Endothelial cell of umbilical vein (primary cell): ENCODE measurements around the gene XYLT1. TPM values are rescaled to one million over a fixed set of nuclear protein-coding genes. Genes with fewer than 3 reads are reported as not detected.

Experiments used
- BruUV-seq: library from RNA; stranded (reverse); fragments of 400-500 nt; replicated peaks from 2 replicates; lab custom pipeline; 2021; lab: Mats Ljungman, UMichigan
- CTCF ChIA-PET: fragments of 300-600, 350-600 bp; sonication (Branson Sonifier 250); formaldehyde crosslinking; loops from one replicate; lab custom pipeline; 2021; ENCODE audit warnings: antibody characterized with exemption, inconsistent platforms; lab: Charles Lee
- POLR2A ChIA-PET: fragments of 300-600, 350-600 bp; sonication (Branson Sonifier 250); formaldehyde crosslinking; loops from one replicate; lab custom pipeline; 2021; ENCODE audit warnings: antibody characterized with exemption, inconsistent platforms; lab: Charles Lee
- DNase-seq: peaks from one replicate; pipeline ENCODE4 v3.0.0-alpha.2; 2011; ENCODE audit warnings: low read depth, low spot score
- FAIRE-seq: peaks from 2 replicates; lab custom pipeline; 2011; peaks lifted over from hg19 to GRCh38; lab: Jason Lieb, UNC
- H2AFZ ChIP-seq: 2 replicates; pipeline ENCODE4 v1.6.0; 2012; ENCODE audit warnings: low read depth, low read length, control low read depth, inconsistent platforms
- H3K27ac ChIP-seq: 2 replicates; pipeline ENCODE4 v1.5.1; 2011; ENCODE audit warnings: low read depth, mild to moderate bottlenecking, control low read depth, low read length, moderate library complexity; ENCODE audit not compliant: insufficient read depth
- H3K27me3 ChIP-seq, 2 experiments: 2 replicates each; pipeline versions ENCODE4 v1.6.0 to v1.6.1; 2011; ENCODE audit warnings: low read length in 2 of 2, mixed read lengths in 1 of 2; ENCODE audit not compliant: control insufficient read depth in 2 of 2, insufficient read depth in 2 of 2
- H3K36me3 ChIP-seq, 2 experiments: 2 replicates in 1 of 2; 3 replicates in 1 of 2; pipeline ENCODE4 v1.5.1; 2011; ENCODE audit warnings: low read length in 2 of 2, mild to moderate bottlenecking in 1 of 2, moderate library complexity in 1 of 2; ENCODE audit not compliant: control insufficient read depth in 2 of 2, insufficient read depth in 2 of 2; ENCODE audit errors: extremely low read depth in 1 of 2
- H3K4me1 ChIP-seq: 3 replicates; pipeline ENCODE4 v1.5.1; 2011; ENCODE audit warnings: mild to moderate bottlenecking, low read length; ENCODE audit not compliant: control insufficient read depth, insufficient read depth; ENCODE audit errors: extremely low read depth
- H3K4me2 ChIP-seq: 2 replicates; pipeline ENCODE4 v1.6.1; 2011; ENCODE audit warnings: low read length, control low read depth, mixed read lengths; ENCODE audit not compliant: insufficient read depth
- H3K4me3 ChIP-seq, 3 experiments: fragments of 200-600 bp in 1 of 3; sonication (generic), shearing (Covaris generic) in 1 of 3; replicated peaks in 1 of 3; 2 replicates each; pipeline ENCODE4 v1.5.1; 2011 to 2016; ENCODE audit warnings: control low read depth in 3 of 3, low read length in 3 of 3, mild to moderate bottlenecking in 2 of 3, inconsistent platforms in 1 of 3, low read depth in 1 of 3, moderate library complexity in 1 of 3; ENCODE audit not compliant: insufficient read depth in 1 of 3
- H3K79me2 ChIP-seq: 2 replicates; pipeline ENCODE4 v1.6.0; 2012; ENCODE audit warnings: low read length, inconsistent platforms; ENCODE audit not compliant: control insufficient read depth, insufficient read depth
- H3K9ac ChIP-seq: replicated peaks from 2 replicates; pipeline ENCODE3; 2011; ENCODE audit warnings: low read length, control low read depth; ENCODE audit not compliant: insufficient read depth; ENCODE audit errors: extremely low read depth
- H3K9me1 ChIP-seq: replicated peaks from 3 replicates; pipeline ENCODE4 v1.6.0; 2011; ENCODE audit warnings: mild to moderate bottlenecking, low read length; ENCODE audit not compliant: control insufficient read depth, insufficient read depth; ENCODE audit errors: extremely low read depth
- H3K9me3 ChIP-seq: replicated peaks from 2 replicates; pipeline ENCODE4 v1.5.1; 2012; ENCODE audit warnings: low read length, inconsistent platforms; ENCODE audit not compliant: control insufficient read depth, insufficient read depth
- H4K20me1 ChIP-seq: replicated peaks from 2 replicates; pipeline ENCODE3; 2011; ENCODE audit warnings: mild to moderate bottlenecking, low read length; ENCODE audit not compliant: control insufficient read depth, insufficient read depth; ENCODE audit errors: extremely low read depth
- EZH2 ChIP-seq: IDR thresholded peaks from 2 replicates; pipeline ENCODE4 v1.6.1; 2012; ENCODE audit warnings: borderline replicate concordance, low read depth, mild to moderate bottlenecking, moderate library complexity, low read length, inconsistent platforms; ENCODE audit not compliant: severe bottlenecking
- FOS ChIP-seq: IDR thresholded peaks from 2 replicates; pipeline ENCODE4 v1.6.1; 2011; ENCODE audit warnings: mild to moderate bottlenecking, low read length, moderate library complexity, borderline replicate concordance; ENCODE audit not compliant: insufficient read depth
- GATA2 ChIP-seq: IDR thresholded peaks from 2 replicates; pipeline ENCODE4 v1.7.0; 2011; ENCODE audit warnings: low read depth, mild to moderate bottlenecking, moderate library complexity, mixed read lengths, low read length; ENCODE audit not compliant: insufficient read length, insufficient read depth
- JUN ChIP-seq: IDR thresholded peaks from 2 replicates; pipeline ENCODE4 v1.6.1; 2011; ENCODE audit warnings: borderline replicate concordance, low read depth; ENCODE audit not compliant: insufficient read length, insufficient read depth
- MYC ChIP-seq: IDR thresholded peaks from one replicate; pipeline ENCODE4 v1.6.1; 2011; ENCODE audit warnings: mild to moderate bottlenecking, low read depth, low read length
- POLR2A ChIP-seq: IDR thresholded peaks from 2 replicates; pipeline ENCODE4 v1.6.1; 2012; ENCODE audit warnings: low read depth, mild to moderate bottlenecking, control low read depth, low read length
- POLR2AphosphoS5 ChIP-seq: IDR thresholded peaks from 2 replicates; pipeline ENCODE4 v1.6.1; 2012; ENCODE audit warnings: low read depth, mild to moderate bottlenecking, control low read depth, low read length, moderate library complexity; ENCODE audit not compliant: insufficient read depth
- dilution Hi-C: fragments of 300-500 bp; cut with MboI; formaldehyde crosslinking; loops from one replicate; pipeline ENCODE4 v1.15.0; 2019; ENCODE audit warnings: low sequenced_read_pairs; ENCODE audit not compliant: extremely low pct_ligation_motif_present
- intact Hi-C: fragments of 100-400 bp; cut with micrococcal nuclease; formaldehyde crosslinking; loops from one replicate; pipeline ENCODE4 v1.10.0; 2022
- polyA plus RNA-seq, 4 experiments: library from polyadenylated mRNA; depleted of rRNA in 3 of 4; stranded (reverse) in 3 of 4; unstranded in 1 of 4; fragments of >200 nt; gene quantifications; 2 replicates each; pipeline versions ENCODE4 v1.2.1 to v1.2.3, GENCODE V29; 2011 to 2012; ENCODE audit warnings: missing spikeins in 1 of 4
- total RNA-seq: library from RNA; stranded (reverse); gene quantifications from 2 replicates; pipeline ENCODE4 v1.2.3, GENCODE V29; 2021
- TF ChIP-seq, protein P1 (sequence below): IDR thresholded peaks from 2 replicates; pipeline ENCODE4 v1.6.1; 2011; ENCODE audit not compliant: insufficient read depth, insufficient read length
- TF ChIP-seq, protein P2 (sequence below), 2 donors: IDR thresholded peaks; 1 replicate in 1 of 2; 2 replicates in 1 of 2; pipeline ENCODE4 v1.5.1; 2011; ENCODE audit warnings: low read length in 2 of 2, mild to moderate bottlenecking in 2 of 2, moderate library complexity in 2 of 2, control low read depth in 1 of 2, inconsistent platforms in 1 of 2, low read depth in 1 of 2; ENCODE audit not compliant: insufficient read depth in 1 of 2; ENCODE audit errors: extremely low read depth in 1 of 2

Gene XYLT1
- total and polyA plus RNA-seq, 2 donors (not counting 3 experiments of a cell fraction or from before 2014, with no cell fraction given) = 0.63 to 2.9 TPM

DNA sequence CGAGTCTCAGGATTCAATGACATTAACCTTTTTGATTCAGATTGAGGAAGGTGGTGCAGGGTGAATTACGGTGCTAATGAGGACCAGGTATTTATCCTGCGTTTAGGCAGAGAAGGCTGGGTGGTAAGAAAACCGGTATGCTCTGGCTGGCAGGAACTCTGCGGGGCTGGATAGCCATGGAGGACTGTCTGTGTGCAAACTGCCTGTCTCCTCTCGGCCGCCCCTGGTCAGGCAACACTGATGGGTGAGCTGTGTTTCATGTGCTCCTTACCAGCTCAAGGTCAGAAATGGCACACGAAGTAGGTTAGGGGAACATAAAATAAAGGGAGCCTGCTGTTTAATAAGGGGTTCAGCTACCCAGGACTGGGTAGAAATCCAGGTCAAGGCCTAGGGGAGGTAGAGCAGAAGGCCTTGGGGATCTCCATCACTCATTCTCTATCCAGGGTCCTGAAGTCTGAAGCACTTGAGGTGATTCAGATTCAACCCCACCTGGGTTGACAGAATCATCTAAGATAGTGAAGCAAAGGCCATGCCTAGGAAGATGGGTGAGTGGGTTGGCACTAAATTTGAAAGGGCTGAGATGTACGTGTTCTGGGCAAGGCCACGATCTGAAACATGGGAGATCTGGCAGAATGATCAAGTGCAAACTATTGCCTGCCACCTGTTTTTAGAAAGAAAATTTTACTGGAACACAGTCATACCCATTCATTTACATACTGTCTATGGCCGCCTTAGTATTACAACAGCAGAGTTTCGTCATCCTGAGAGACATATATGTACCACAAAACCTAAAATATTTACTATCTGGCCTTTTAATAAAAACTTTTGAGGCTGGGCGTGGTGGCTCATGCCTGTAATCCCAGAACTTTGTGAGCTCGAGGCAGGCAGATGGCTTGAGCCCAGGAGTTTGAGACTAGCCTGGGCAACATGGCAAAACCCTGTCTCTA lies 292.5 kb downstream of the XYLT1 start:
- DNase-seq = no peak
- no peak overlapping the region for H2AFZ ChIP-seq
- no peaks in the 10 kb centered on the region for H3K79me2 ChIP-seq
- no peak overlapping the region for H3K9ac ChIP-seq
- TF ChIP-seq FOS = no peak
- TF ChIP-seq MYC = no peak
- TF ChIP-seq, protein P1, sequence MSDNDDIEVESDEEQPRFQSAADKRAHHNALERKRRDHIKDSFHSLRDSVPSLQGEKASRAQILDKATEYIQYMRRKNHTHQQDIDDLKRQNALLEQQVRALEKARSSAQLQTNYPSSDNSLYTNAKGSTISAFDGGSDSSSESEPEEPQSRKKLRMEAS = no peak
- no peak for TF ChIP-seq EZH2
- H3K36me3 ChIP-seq = no peaks in the 10 kb centered on the region
- dilution Hi-C loops = no loop called here
- peaks cover 13% of the 10 kb centered on the region for H3K9me3 ChIP-seq
- no peak overlapping the region for H3K4me2 ChIP-seq
- H4K20me1 ChIP-seq = no peaks in the 10 kb centered on the region
- intact Hi-C loops = no loop called here
- H3K27me3 ChIP-seq = no peaks in the 10 kb centered on the region
- BruUV-seq = no TSS peak
- H3K4me1 ChIP-seq = no peaks in the 10 kb centered on the region
- no peaks in the 10 kb centered on the region for H3K9me1 ChIP-seq
- H3K4me3 ChIP-seq = no peak overlapping the region
- CTCF ChIA-PET = no interaction called here
- H3K27ac ChIP-seq = no peak overlapping the region
- FAIRE-seq = no peak
- POLR2A ChIA-PET = no interaction called here

DNA sequence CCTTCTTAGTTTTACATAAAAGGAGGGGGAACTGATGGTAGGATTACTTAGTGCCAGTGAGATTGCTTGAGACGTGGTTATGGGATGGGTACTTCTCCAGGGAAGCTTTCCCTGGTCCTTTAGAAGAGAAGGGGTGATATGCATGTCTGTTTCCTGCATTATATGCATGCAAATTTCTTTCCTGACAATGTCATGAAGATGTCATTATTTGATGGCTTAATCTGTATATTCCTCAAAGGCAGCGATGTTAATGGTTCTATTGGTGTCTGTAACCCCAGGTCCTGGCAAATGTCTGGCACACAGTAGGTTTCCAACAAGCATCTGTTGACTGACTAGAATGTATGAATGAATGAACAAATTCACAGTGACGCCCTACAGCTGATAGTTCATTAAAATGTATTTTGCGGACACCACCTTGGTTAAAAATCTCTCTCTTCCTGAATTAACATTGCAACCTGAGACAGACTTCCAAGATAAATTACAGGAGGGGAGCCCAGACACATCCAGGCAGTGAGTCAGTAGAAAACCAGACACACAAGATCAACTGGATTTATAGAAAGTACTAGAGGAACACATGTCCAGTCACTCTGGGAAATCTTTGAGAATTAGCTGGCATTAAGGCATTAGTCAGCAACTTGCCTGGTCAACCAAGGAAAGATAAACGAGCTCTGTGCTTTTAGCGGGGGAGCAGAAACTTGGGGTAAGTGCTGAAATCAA lies 293.4 kb downstream of the XYLT1 start:
- Histone ChIP-seq H3K9me3 (peaks cover 9% of the 10 kb centered on the region), H4K20me1 (no peaks in the 10 kb centered on the region), H3K79me2 (no peaks in the 10 kb centered on the region), H3K4me1 (no peaks in the 10 kb centered on the region), H3K36me3 (no peaks in the 10 kb centered on the region), H3K9ac (no peak overlapping the region), H3K4me2 (no peak overlapping the region), H3K9me1 (no peaks in the 10 kb centered on the region), H3K27ac (no peak overlapping the region), H3K4me3 (no peak overlapping the region), H3K27me3 (no peaks in the 10 kb centered on the region), H2AFZ (no peak overlapping the region)
- DNase-seq (no peak), FAIRE-seq (no peak)
- no TSS peak for BruUV-seq
- TF ChIP-seq GATA2 = no peak
- no peak for TF ChIP-seq FOS
- no peak for TF ChIP-seq JUN
- TF ChIP-seq, protein P2, sequence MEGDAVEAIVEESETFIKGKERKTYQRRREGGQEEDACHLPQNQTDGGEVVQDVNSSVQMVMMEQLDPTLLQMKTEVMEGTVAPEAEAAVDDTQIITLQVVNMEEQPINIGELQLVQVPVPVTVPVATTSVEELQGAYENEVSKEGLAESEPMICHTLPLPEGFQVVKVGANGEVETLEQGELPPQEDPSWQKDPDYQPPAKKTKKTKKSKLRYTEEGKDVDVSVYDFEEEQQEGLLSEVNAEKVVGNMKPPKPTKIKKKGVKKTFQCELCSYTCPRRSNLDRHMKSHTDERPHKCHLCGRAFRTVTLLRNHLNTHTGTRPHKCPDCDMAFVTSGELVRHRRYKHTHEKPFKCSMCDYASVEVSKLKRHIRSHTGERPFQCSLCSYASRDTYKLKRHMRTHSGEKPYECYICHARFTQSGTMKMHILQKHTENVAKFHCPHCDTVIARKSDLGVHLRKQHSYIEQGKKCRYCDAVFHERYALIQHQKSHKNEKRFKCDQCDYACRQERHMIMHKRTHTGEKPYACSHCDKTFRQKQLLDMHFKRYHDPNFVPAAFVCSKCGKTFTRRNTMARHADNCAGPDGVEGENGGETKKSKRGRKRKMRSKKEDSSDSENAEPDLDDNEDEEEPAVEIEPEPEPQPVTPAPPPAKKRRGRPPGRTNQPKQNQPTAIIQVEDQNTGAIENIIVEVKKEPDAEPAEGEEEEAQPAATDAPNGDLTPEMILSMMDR (IDR thresholded peaks at IDR 0.05; ENCODE audit: extremely low read depth in 1 of 2, insufficient read depth in 1 of 2, low read depth in 1 of 2, low read length in 2 of 2) = no peak
- TF ChIP-seq EZH2 = no peak
- TF ChIP-seq POLR2AphosphoS5 = no peak
- TF ChIP-seq, protein P1 = no peak
- TF ChIP-seq POLR2A = no peak
- TF ChIP-seq MYC = no peak
- ChIA-PET POLR2A (no interaction called here), CTCF (no interaction called here)
- intact Hi-C loops = no loop called here
- dilution Hi-C loops = no loop called here
